Measurements from ENCODE around the gene CDC26. TPM values are rescaled to one million over a fixed set of nuclear protein-coding genes. Genes with fewer than 3 reads are reported as not detected.

Gene CDC26
- total and polyA plus RNA-seq, 2 experiments from 2014 or later, result 39.8 to 77.2 TPM

- Histone ChIP-seq H3K4me3 (no peak overlapping the region), H3K27ac (no peak overlapping the region), H3K36me3 (replicated peaks; ENCODE audit: insufficient read depth, low read depth) (no peaks in the 10 kb centered on the region), H4K20me1 (ENCODE audit: insufficient read depth, poor library complexity, severe bottlenecking) (no peaks in the 10 kb centered on the region), H3K9me3 (ENCODE audit: low read depth) (no peaks in the 10 kb centered on the region), H3K4me2 (no peak overlapping the region), H3K4me1 (ENCODE audit: insufficient read depth) (no peaks in the 10 kb centered on the region), H3K27me3 (no peaks in the 10 kb centered on the region), H3K79me2 (peaks cover 10% of the 10 kb centered on the region), H2AFZ (no peak overlapping the region), H3K9me2 (replicated peaks; ENCODE audit: insufficient read depth) (no peaks in the 10 kb centered on the region)
- no peak for DNase-seq (ENCODE audit: low spot score)
- 89% methylated on average over 4 of the region's 4 CpGs for WGBS (ENCODE audit: low lambda C conversion rate, missing lambda C conversion rate)
- TF ChIP-seq EZH2 (IDR thresholded peaks at IDR 0.05; ENCODE audit: borderline replicate concordance) (no peak), CTCF (IDR thresholded peaks at IDR 0.05; ENCODE audit: poor library complexity) (no peak), EZH2phosphoT487 (IDR thresholded peaks at IDR 0.05; ENCODE audit: low read depth, severe bottlenecking, unreplicated experiment) (no peak)
Measured at GRCh38 chr9:113245894-113246293, 29.5 kb downstream of the CDC26 start.

DNA sequence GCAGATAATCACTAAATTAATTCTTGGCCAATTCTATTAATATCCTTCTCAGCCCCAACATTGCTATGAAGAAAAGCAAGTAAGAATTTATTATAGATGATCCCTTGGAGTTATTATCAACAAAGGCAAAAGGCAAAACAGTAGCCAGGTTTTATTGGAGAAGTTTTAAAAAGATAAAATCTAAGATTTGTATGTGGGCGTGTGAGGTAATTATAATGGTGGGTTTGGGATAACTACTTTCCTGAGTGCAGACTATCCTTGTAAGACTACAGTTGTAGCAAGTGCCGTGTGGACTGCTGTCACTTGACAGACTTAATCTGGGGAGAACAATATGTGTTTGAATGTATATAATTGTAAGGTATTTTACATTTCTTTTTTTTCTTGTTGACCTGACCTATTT, 30.8 kb downstream of the CDC26 start:
- Histone ChIP-seq H3K9me2 (replicated peaks; ENCODE audit: insufficient read depth) (no peaks in the 10 kb centered on the region), H3K36me3 (replicated peaks; ENCODE audit: insufficient read depth, low read depth) (no peaks in the 10 kb centered on the region), H3K79me2 (peaks cover 15% of the 10 kb centered on the region), H3K27ac (no peak overlapping the region), H3K4me1 (ENCODE audit: insufficient read depth) (no peaks in the 10 kb centered on the region), H3K4me3 (no peak overlapping the region), H3K4me2 (no peak overlapping the region), H4K20me1 (ENCODE audit: insufficient read depth, poor library complexity, severe bottlenecking) (no peaks in the 10 kb centered on the region), H2AFZ (no peak overlapping the region), H3K9me3 (ENCODE audit: low read depth) (no peaks in the 10 kb centered on the region), H3K27me3 (no peaks in the 10 kb centered on the region)
- WGBS (ENCODE audit: low lambda C conversion rate, missing lambda C conversion rate), result 82% methylated on average over 2 of the region's 2 CpGs
- no peak for DNase-seq (ENCODE audit: low spot score)
- no peak for TF ChIP-seq EZH2 (IDR thresholded peaks at IDR 0.05; ENCODE audit: borderline replicate concordance)
- TF ChIP-seq EZH2phosphoT487 (IDR thresholded peaks at IDR 0.05; ENCODE audit: low read depth, severe bottlenecking, unreplicated experiment), result no peak
- no peak for TF ChIP-seq CTCF (IDR thresholded peaks at IDR 0.05; ENCODE audit: poor library complexity)

DNA sequence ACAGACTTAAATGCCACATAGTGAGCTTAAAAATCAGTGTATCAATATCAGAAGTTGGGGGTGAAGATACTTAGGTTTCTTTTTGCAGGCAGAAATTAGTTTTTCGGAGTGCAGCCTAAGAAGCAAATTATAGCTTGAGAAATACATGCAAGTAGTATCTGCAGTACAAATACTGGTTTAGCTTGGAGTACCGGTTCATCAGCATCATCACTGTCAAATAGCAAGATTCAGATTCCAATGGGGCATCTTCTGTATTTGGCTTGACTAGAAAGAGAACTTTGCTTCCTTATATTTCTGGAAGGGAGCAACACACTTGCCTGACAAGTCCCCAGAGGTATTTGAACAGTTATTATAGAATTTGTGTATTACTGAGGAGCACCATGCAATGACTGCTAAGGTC, 34.2 kb downstream of the CDC26 start:
- Histone ChIP-seq H3K79me2 (peaks cover 35% of the 10 kb centered on the region), H3K4me1 (ENCODE audit: insufficient read depth) (no peaks in the 10 kb centered on the region), H3K4me3 (no peak overlapping the region), H3K36me3 (replicated peaks; ENCODE audit: insufficient read depth, low read depth) (no peaks in the 10 kb centered on the region), H4K20me1 (ENCODE audit: insufficient read depth, poor library complexity, severe bottlenecking) (no peaks in the 10 kb centered on the region), H3K27me3 (no peaks in the 10 kb centered on the region), H3K27ac (no peak overlapping the region), H3K9me3 (ENCODE audit: low read depth) (no peaks in the 10 kb centered on the region), H2AFZ (no peak overlapping the region), H3K9me2 (replicated peaks; ENCODE audit: insufficient read depth) (no peaks in the 10 kb centered on the region), H3K4me2 (no peak overlapping the region)
- WGBS (ENCODE audit: low lambda C conversion rate, missing lambda C conversion rate), result 91% methylated on average over 2 of the region's 2 CpGs
- DNase-seq (ENCODE audit: low spot score), result no peak
- TF ChIP-seq CTCF (IDR thresholded peaks at IDR 0.05; ENCODE audit: poor library complexity) (no peak), EZH2 (IDR thresholded peaks at IDR 0.05; ENCODE audit: borderline replicate concordance) (no peak), EZH2phosphoT487 (IDR thresholded peaks at IDR 0.05; ENCODE audit: low read depth, severe bottlenecking, unreplicated experiment) (no peak)

DNA sequence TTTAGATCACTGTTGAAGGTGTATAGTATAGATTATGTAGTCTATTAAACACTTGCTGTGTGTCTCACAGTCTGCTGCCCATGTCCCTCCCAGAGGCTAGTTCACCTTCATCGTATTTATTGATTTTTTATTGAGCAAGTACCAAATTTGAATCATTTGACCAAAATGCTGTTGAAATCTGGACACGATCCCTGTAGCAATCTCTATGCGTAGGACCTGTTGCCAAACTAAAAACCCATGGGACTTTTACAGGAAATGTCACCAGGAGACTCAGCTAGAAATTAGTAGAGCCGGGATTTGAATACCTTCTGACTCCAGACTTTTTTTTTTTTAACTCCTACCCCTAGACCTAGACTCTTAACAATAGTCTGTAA, 36.5 kb downstream of the CDC26 start:
- 76% methylated on average over 4 of the region's 4 CpGs for WGBS (ENCODE audit: low lambda C conversion rate, missing lambda C conversion rate)
- no peaks in the 10 kb centered on the region for H3K9me2 ChIP-seq (replicated peaks; ENCODE audit: insufficient read depth)
- no peak overlapping the region for H2AFZ ChIP-seq
- no peak for DNase-seq (ENCODE audit: low spot score)
- TF ChIP-seq EZH2phosphoT487 (IDR thresholded peaks at IDR 0.05; ENCODE audit: low read depth, severe bottlenecking, unreplicated experiment), result no peak
- no peak for TF ChIP-seq EZH2 (IDR thresholded peaks at IDR 0.05; ENCODE audit: borderline replicate concordance)
- no peak for TF ChIP-seq CTCF (IDR thresholded peaks at IDR 0.05; ENCODE audit: poor library complexity)
- H3K79me2 ChIP-seq, result peaks cover 44% of the 10 kb centered on the region
- H3K36me3 ChIP-seq (replicated peaks; ENCODE audit: insufficient read depth, low read depth), result no peaks in the 10 kb centered on the region
- H3K4me3 ChIP-seq, result no peak overlapping the region
- no peaks in the 10 kb centered on the region for H4K20me1 ChIP-seq (ENCODE audit: insufficient read depth, poor library complexity, severe bottlenecking)
- H3K9me3 ChIP-seq (ENCODE audit: low read depth), result no peaks in the 10 kb centered on the region
- no peak overlapping the region for H3K27ac ChIP-seq
- H3K4me1 ChIP-seq (ENCODE audit: insufficient read depth), result no peaks in the 10 kb centered on the region
- H3K27me3 ChIP-seq, result no peaks in the 10 kb centered on the region
- no peak overlapping the region for H3K4me2 ChIP-seq

Measured in hepatocyte (in vitro differentiated cells).